A204.1 (cell line): ENCODE results near the gene BCO2.
"Not testable (repeated sequence)": the region's sequence is repeated elsewhere in the genome, so short reads cannot be mapped to it uniquely, and the experiment has no call there.

Experiments used
- FAIRE-seq: peaks from 2 replicates; lab custom pipeline; 2012; peaks lifted over from hg19 to GRCh38; lab: Jason Lieb, UNC

Gene BCO2, protein sequence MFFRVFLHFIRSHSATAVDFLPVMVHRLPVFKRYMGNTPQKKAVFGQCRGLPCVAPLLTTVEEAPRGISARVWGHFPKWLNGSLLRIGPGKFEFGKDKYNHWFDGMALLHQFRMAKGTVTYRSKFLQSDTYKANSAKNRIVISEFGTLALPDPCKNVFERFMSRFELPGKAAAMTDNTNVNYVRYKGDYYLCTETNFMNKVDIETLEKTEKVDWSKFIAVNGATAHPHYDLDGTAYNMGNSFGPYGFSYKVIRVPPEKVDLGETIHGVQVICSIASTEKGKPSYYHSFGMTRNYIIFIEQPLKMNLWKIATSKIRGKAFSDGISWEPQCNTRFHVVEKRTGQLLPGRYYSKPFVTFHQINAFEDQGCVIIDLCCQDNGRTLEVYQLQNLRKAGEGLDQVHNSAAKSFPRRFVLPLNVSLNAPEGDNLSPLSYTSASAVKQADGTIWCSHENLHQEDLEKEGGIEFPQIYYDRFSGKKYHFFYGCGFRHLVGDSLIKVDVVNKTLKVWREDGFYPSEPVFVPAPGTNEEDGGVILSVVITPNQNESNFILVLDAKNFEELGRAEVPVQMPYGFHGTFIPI

DNA sequence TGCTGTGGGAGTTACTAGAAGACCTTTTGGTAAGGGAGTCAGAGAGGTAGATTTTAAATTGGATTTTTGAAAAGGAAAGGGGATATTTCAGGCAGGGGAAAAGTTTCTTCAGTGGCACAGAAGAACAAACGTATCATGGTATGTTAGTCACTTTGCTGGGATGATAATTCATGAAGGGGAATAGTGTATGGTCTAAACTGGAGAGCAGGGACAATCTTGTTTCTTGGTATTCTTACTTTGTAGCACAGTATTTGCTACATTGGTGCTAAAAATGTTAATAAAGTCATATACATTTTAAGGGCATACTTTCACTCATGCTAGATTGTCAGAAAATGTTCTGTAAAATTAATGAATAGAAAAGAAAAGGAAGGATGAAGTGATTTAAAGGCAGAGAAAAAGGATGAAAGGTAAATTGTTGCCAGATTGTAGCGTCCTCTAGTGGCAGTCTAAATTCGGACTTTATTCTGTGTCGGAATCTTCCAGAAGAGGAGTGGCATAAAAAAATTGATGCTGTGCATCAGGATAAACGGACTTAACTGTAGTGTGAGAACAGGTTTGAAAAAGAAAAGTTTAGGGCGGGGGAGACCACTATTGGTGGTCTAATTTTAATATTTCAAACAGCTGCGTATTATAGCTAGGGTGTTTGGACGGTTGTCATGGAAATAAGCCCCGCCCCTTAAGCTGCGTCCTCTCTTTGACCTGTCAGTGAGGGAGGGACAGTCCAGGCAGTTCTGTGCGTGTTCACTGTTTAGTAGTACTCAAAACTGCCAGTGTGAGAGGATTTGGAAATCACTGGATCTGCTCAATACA lies at the start of gene BCO2:
TSS of gene BCO2 (plus strand) at position 724 of the 810 bp plus-strand sequence. CDS start 90 bp downstream, outside the sequence.
- FAIRE-seq = peak; percentile 73

DNA sequence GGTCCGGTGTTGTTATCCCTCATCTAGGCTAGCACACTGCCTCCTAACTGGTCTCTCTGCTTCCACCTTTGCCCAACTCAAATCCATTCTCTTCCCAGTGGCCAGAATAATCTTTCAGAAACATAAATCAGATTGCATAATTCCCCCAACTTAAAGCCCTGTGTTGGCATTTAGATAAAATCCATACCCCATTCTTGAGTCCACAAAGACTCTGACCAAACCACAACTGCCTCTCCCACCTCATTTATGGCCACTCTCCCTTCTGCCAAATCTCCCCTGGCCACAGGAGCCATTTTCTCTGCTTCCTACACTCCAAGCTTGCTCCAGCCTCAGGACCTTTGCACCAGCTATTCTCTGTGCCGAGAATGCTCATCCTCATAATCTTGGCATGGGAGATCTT lies 48.3 kb upstream of the BCO2 start:
- FAIRE-seq = no peak

DNA sequence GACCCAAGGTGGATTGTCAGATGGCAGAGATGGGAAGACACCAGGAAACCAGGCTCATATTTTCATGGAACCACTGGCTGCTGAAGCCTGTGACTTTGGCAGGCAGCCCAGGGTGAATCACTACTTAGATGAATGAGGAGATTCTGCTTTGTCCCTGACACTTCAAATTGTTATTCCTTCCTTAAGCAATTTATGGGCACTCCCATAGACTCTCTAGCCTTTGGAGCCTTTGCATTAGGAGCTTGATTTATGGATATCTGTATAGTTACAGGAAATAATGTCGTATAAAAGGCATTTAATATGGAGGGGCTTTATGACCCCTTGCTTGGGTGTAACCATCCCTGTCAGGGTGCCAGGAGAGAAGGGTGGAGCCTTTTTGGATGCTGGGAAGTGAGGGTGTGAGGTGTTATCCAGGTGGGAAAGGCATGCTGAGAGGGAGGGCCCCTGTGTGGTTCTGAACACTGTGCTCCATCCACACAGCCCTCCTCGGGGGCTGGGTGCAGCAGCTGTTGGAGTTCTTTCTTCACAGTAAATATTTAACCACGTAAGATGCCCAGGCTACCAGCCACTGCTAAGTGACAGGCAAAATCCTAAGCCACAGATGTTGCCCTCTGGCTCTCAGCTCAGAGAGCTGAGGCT lies 46.7 kb upstream of the BCO2 start:
- FAIRE-seq = no peak

DNA sequence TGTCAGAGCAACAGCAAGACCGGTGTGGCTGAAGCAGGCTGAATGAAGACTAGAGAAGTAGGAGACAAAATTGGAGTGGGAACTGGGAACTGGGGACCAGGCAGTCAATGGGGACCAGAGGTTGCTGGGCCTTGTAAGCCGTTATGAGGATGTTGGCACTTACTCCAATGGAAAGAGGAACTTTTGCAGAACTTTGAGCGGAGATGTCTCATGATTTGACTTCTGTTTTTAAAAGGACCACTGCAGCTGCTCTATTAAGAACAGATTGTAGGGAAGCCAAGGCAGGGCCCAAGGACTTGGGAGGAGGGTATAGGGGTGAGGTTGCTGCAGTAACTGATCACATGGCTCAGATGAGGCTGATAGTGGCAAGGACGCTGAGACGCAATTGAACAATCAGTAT lies 45.7 kb upstream of the BCO2 start:
- FAIRE-seq = no peak

DNA sequence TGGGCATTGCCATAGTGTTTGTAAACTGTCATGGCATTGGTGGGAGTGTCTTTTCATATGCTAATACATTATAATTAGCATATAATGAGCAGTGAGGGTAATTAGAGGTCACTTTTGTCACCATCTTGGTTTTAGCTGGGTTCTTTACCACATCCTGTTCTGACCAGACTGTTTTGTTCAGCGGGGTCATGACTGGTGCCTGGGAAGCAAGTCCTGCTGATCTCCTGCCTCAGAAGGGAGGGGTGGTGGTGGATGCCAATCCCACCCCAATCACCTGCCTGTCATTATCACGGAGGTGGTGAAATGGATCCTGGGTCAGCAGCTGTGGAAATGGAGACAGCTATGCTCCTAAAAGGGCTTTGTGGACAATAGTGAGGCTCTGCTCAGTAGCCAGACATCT lies 42.6 kb upstream of the BCO2 start:
- FAIRE-seq = no peak

DNA sequence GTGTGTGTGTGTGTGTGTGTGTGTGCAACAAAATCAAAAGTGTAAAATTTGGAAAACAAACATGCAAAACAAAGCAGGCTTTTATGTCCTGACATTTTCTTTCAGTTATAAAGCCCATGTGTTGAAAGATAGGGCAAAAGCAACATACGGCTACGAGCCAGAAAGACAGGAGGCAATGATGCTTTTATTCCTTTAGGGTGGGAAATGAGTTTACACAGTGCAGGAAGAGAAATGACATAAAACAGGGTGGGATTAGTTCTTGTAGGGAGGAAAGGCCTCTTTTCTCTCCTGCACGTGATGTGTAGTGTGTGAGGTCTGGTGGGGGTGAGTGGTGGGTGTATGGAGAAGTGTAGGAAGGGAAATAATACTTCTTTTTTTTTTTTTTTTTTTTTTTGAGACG lies 40.8 kb upstream of the BCO2 start:
- FAIRE-seq = no peak

DNA sequence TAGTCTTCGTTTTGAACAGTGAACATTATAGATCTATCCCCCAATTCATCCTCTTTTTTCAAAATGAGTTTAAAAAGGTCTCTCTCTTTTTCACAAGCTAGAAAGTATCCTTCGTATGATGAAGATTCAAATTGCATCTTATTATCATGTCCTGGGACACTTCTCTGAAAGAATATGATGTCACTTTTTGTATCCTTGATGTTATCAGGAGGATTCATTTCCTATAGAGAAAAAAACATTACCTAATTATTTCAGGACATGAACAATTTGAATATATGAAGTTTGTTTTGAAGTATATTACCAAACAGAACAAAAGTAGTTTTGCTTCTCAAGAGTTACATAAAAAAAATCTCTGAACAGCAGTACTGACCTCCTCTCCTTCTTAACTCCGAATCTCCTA lies 31.7 kb upstream of the BCO2 start:
- FAIRE-seq = no peak

DNA sequence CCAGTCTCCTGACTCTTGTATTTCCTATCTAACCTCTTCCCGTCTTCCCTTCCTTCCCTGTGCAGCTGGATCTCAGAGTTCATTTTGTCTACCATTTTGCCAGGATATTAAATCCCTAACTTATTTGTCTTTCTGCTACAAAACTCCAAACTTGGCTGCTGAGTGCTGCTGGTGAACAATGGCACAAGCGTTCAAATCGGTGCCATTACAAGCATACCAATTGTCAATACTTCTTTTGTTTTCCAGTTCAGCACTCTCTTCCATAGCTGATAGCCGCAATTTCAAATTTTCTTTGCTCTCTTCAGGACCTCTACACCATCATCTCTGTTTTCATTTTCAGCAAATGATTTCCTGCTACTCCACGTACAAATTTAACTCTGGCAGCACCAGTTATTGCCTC lies 24.8 kb upstream of the BCO2 start:
- no peak for FAIRE-seq

DNA sequence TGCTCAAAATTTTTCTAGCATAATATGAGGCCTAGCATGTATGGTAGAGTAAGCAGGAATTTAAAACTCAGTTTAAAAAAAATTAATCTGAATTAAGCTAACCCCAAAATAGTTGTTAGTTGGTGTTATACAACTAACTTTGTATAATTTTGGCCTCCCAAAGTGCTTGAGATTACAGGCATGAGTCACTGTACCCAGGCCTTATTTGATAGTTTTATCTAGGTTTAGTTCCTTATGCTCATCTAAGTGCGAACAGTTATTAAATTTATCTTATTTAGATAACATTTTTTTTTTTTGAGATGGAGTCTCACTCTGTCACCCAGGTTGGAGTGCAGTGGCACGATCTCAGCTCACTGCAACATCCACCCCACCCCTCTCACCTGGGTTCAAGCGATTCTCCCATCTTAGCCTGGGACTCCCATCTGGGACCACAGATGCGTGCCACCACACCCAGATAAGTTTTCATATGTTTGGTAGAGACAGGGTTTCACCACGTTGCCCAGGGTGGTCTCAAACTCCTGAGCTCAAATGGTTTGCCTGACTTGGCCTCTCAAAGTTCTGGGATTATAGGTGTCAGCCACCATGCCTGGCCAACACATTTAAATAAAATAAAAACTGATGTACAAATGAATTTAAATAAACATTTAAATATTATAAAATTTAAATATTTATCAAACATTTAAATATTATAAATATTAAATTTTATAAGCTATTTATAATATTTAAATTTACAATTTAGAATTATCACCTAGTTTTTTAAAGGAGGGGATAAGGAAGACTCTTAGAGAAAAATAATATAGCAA lies 19.0 kb upstream of the BCO2 start:
- peak; percentile 90 for FAIRE-seq

DNA sequence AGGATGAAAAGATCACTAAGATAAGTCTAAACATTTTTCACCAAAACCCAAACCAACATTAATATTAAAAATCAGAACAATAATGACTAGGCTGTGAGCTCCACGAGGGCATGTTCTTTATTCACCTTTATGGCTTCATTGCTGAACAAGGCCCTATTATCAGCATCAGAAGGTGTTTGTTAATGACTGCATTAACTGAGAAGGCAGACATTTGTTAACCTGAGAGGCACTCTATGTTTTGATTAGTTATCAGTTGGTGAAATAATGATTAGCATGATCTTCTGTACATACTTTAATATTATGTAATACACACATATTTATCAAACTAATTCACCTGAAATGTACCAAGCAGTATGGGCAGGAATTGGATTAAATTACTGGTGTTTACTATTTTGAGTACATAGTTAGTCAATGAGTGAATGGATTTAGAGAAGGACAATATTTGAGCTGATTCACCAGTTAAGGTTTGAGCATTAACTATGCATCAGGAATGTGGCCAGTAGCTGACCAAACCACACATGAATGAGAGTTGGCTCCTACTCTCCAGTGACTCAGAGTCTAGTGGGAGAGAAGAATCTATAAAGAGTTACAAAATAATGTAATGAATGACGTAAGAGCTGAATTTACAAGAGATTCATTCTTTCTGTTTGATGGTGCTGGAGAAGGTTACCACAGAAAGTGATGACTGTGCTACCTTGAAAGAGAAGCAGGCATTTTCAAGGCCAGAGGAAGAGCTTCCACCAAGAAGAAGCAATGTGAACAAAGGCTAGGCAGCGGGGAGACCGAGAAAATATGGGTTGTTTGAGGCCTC lies 18.2 kb upstream of the BCO2 start:
- FAIRE-seq = no peak

DNA sequence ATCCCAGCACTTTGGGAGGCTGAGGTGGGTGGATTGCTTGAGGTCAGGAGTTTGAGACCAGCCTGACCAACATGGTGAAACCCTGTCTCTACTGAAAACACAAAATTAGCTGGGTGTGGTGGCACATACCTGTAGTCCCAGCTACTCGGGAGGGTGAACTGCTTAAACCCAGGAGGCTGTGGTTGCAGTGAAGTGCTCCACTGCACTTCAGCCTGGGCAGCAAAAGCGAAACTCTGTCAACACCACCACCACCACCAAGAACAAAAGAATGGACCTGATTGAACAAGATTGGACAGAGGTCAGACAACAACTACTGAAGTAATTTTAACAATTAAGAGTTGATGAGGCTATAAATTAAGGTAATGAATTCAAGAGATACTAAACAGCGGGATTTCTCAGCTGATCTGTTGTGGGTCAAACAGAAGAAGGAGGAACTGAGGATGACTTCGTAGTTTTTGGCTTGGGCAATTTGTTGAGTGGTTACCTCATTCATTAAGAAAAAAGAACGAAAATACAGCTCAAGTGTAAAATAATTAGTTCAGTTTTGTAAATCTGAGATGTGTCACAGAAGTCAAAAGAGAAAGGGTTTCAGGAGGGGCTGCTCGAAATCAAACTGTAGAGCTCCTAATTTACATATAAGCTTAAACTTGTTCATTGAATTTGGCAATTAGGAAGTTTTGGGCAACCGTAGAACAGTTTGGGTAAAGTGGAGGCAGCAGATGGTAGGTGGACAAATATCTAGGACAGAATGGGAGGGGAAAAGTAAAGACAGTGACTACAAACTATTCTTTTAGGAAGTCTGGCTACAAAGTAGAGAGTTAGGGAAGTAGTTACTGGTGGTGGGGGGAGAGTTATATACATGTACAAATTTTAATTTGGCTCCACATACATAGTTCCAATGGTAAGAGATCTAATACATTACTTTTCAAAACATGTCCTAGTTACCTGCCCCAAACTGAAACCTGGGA lies 15.9 kb upstream of the BCO2 start:
- FAIRE-seq = no peak

DNA sequence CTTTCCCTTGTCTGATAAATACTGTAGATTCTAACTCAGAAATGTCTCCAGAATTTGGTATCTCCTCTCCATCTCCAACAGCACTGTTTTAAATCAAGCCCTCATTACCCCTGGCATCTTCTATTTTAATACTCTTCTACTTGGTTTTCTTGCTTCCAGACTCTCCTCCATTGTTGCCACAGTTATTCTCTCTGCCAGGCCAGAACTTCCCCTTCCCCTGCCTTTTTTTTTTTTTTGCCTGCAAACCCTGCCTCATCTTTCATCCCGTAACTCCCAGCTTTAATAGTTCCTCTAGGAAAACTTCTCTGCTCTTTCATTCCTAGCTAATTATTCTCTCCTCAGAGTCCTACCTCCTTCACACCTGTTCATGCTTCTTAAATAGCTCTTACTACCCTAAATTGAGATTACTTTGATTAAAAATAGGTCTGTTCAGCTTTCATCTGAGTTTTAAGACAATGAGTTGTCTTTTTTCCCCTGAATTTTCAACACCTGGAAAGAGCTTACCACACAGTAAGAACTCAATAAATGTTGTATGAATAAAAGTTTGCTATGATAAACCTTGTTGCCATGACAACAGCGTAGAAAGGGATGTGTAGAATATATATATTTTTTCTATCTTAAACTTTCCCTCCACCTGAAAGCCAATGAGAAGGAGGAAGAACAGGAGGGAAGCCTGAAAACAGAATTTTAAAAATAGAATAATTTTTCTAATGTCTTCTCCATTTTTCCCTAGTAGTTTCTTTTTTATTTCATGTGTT lies 15.0 kb upstream of the BCO2 start:
- no peak for FAIRE-seq

DNA sequence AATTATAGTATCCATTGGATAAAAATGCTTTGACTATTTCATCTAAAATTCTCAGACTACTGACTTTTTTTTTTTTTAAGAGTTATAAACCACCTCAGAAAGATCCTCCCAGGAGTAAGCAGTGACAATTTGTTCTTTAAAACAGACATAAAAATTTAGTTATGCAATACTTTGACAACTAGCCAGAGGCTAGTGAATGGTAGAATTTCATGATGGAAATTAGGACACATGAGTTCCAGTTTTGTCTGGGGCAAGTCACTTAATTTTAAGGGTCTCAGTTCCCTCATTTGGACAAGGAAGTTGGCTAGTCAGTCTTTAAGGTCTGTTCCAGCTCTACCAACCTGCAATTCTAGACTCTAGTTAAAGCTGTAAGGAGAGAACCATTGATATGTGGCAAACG lies 14.3 kb upstream of the BCO2 start:
- no peak for FAIRE-seq

DNA sequence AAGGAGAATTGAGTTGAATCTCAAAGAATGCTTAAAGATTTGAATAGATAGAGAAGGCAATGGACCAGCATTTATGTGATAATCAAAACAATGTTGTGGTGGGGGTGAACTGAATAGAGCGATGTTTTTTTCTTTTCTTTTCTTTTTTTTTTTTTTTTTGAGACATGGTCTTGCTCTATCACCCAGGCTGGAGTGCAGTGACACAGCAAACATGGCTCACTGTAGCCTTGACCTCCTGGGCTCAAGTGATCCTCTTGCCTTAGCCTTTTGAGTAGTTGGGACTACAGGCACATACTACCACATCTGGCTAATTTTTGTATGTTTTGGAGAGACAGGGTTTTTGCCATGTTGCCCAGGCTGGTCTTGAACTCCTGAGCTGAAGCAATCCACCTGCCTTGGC lies 13.1 kb upstream of the BCO2 start:
- FAIRE-seq = not testable (repeated sequence)

DNA sequence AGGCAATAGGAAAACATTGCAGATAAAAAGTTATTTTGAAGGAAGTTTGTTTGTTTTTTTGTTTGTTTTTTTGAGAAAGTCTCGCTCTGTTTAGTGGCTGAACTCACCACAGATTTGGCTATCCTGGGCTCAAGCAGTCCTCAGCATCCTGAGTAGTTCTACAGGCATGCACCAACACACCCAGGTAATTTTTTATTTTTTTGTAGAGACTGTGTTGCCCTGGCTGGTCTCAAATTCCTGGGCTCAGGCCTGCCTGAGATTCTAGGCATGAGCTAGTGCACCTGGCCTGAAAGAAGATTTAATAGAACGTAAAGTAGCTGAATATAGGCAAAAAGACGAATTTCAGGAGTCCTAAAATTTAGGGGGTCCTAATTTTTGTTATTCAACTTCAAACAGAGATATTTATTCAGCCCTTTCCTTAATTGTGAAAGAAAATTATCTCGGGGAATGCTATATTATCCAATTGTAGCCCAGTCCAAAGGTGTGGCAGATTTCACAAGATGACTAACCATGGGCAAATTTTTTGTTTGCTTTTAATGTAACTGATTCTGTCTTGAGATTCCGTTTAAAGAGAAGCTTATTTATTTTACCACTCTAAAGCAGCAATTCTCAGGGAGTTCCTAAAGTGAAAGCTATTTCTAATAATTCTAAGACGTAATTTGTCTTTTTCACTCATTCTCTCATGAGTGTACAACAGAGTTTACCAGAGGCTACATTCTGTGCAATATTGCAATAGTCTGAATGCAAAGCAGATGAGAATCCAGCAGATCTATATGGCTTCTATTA lies 12.4 kb upstream of the BCO2 start:
- no peak for FAIRE-seq

DNA sequence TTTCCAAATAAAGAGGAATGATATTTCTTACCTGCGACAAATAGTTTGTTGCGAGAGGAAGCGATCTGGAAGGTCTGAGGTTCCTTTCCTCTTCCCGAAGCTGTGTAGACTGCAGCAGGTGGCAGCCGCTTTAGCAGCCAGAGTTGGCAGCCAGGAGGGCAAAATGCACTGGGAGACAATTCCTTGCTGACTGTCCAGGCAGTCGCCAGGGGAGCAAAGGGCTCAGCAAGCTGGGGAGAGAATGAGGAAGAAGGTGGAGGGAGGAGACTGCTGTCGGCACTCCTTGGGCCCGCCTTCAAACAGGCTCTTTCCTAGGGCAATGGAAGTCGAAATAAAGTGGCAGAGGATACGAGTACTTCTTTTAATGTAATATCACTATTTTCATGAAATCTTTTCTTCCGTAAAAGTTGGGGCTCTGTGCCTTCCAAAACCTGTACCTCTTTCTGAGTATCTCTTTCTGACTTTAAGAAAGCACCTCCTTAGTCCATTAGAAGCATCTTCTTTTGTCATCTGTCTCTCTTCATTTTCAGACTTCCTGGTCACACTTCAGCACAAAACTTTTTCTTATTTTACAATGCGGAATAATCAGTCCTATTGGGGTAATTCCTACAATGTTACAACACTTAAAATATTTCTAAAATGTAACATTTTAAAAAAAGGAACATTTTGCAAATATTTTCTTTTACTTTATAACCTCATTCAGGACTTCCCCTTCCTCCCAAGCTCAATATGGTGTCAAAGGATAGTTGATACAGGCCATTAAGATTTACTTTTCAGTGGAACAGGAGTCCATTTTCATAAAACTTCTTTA lies 11.2 kb upstream of the BCO2 start, which contains the start of gene IL18:
TSS of gene IL18 (minus strand) at position 220 of the 811 bp plus-strand sequence. CDS start 9,041 bp downstream, outside the sequence.
- FAIRE-seq = no peak

DNA sequence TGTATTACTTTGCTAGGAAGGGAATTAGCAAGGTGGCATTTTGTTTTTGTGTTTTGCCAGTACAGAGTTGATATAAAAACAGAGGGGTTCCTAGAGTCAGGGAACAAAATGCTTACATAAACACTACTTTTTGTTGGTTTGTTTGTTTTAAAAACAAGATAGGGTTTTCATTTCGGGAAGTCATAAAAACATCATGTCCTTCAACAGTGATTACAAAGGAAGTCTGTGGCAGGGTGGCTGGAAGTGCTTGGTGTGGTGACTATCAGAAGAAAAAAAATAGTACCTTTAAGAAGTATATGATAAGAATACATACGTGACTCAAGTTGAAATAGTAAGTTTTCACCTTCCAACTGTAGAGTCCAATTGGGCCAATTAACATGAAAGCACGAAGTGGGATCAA lies 10.3 kb upstream of the BCO2 start:
- FAIRE-seq = no peak
